Panc1 (cell line): ENCODE results near the gene DYNC2LI1.

Experiments used
- POLR2AphosphoS5 ChIP-seq: IDR thresholded peaks from 2 replicates; pipeline ENCODE4 v1.6.1; 2012; ENCODE audit warnings: mild to moderate bottlenecking, low read depth, low read length, moderate library complexity
- SIN3A ChIP-seq: IDR thresholded peaks from 2 replicates; pipeline ENCODE4 v1.6.1; 2012; ENCODE audit warnings: low read depth, mild to moderate bottlenecking, low read length, moderate library complexity, borderline replicate concordance; ENCODE audit not compliant: insufficient read depth
- TCF7L2 ChIP-seq: IDR thresholded peaks from 2 replicates; pipeline ENCODE4 v1.6.1; 2011; ENCODE audit warnings: mild to moderate bottlenecking, low read depth, low read length, inconsistent platforms
- TF ChIP-seq, protein P1 (sequence below), 2 experiments: IDR thresholded peaks; 2 replicates each; pipeline ENCODE4 v1.6.1; 2011 to 2012; ENCODE audit warnings: low read depth in 2 of 2, control low read depth in 1 of 2, low read length in 1 of 2, mild to moderate bottlenecking in 1 of 2, moderate library complexity in 1 of 2; ENCODE audit not compliant: insufficient read depth in 1 of 2
- TF ChIP-seq, protein P2 (sequence below): fragments of 450-650 bp; IDR thresholded peaks from 2 replicates; pipeline ENCODE4 v1.5.1; 2017; ENCODE audit warnings: mild to moderate bottlenecking

DNA sequence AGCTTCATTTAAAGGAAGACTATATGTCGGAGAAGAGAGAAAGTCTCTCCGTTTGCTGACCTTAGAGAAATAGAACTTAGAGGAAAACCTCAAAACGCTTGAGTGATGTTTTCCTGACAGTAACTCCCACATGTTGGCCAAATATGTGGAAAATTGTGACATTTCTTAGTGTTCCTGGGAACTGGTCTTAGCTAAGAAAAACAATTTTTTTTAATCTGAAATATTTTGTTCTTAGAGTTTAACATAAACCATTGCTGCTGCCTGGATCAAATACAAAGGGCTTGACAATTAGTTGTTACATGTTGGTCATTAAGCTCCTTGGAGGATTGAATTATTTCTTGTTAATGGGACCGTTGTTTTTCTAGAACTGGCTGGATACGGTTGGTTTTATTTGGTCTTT lies 16.3 kb downstream of the DYNC2LI1 start:
- TF ChIP-seq POLR2AphosphoS5 (no peak), SIN3A (no peak), TCF7L2 (no peak)
- TF ChIP-seq, protein P1, sequence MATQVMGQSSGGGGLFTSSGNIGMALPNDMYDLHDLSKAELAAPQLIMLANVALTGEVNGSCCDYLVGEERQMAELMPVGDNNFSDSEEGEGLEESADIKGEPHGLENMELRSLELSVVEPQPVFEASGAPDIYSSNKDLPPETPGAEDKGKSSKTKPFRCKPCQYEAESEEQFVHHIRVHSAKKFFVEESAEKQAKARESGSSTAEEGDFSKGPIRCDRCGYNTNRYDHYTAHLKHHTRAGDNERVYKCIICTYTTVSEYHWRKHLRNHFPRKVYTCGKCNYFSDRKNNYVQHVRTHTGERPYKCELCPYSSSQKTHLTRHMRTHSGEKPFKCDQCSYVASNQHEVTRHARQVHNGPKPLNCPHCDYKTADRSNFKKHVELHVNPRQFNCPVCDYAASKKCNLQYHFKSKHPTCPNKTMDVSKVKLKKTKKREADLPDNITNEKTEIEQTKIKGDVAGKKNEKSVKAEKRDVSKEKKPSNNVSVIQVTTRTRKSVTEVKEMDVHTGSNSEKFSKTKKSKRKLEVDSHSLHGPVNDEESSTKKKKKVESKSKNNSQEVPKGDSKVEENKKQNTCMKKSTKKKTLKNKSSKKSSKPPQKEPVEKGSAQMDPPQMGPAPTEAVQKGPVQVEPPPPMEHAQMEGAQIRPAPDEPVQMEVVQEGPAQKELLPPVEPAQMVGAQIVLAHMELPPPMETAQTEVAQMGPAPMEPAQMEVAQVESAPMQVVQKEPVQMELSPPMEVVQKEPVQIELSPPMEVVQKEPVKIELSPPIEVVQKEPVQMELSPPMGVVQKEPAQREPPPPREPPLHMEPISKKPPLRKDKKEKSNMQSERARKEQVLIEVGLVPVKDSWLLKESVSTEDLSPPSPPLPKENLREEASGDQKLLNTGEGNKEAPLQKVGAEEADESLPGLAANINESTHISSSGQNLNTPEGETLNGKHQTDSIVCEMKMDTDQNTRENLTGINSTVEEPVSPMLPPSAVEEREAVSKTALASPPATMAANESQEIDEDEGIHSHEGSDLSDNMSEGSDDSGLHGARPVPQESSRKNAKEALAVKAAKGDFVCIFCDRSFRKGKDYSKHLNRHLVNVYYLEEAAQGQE (IDR thresholded peaks at IDR 0.05; ENCODE audit: insufficient read depth in 1 of 2, low read depth in 2 of 2, low read length in 1 of 2), result no peak
- TF ChIP-seq, protein P2, sequence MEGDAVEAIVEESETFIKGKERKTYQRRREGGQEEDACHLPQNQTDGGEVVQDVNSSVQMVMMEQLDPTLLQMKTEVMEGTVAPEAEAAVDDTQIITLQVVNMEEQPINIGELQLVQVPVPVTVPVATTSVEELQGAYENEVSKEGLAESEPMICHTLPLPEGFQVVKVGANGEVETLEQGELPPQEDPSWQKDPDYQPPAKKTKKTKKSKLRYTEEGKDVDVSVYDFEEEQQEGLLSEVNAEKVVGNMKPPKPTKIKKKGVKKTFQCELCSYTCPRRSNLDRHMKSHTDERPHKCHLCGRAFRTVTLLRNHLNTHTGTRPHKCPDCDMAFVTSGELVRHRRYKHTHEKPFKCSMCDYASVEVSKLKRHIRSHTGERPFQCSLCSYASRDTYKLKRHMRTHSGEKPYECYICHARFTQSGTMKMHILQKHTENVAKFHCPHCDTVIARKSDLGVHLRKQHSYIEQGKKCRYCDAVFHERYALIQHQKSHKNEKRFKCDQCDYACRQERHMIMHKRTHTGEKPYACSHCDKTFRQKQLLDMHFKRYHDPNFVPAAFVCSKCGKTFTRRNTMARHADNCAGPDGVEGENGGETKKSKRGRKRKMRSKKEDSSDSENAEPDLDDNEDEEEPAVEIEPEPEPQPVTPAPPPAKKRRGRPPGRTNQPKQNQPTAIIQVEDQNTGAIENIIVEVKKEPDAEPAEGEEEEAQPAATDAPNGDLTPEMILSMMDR, result no peak
